Endothelial cell of umbilical vein (primary cell): ENCODE measurements around the gene PPP2R3B. TPM values are rescaled to one million over a fixed set of nuclear protein-coding genes. Genes with fewer than 3 reads are reported as not detected.

ENCODE experiments used
- BruUV-seq: library from RNA; stranded (reverse); fragments of 400-500 nt; replicated peaks from 2 replicates; lab custom pipeline; 2021; lab: Mats Ljungman, UMichigan
- CTCF ChIA-PET: fragments of 300-600, 350-600 bp; sonication (Branson Sonifier 250); formaldehyde crosslinking; loops from one replicate; lab custom pipeline; 2021; ENCODE audit warnings: antibody characterized with exemption, inconsistent platforms; lab: Charles Lee
- POLR2A ChIA-PET: fragments of 300-600, 350-600 bp; sonication (Branson Sonifier 250); formaldehyde crosslinking; loops from one replicate; lab custom pipeline; 2021; ENCODE audit warnings: antibody characterized with exemption, inconsistent platforms; lab: Charles Lee
- DNase-seq: peaks from one replicate; pipeline ENCODE4 v3.0.0-alpha.2; 2011; ENCODE audit warnings: low read depth, low spot score
- FAIRE-seq: peaks from 2 replicates; lab custom pipeline; 2011; peaks lifted over from hg19 to GRCh38; lab: Jason Lieb, UNC
- H2AFZ ChIP-seq: 2 replicates; pipeline ENCODE4 v1.6.0; 2012; ENCODE audit warnings: low read depth, low read length, control low read depth, inconsistent platforms
- H3K27ac ChIP-seq: 2 replicates; pipeline ENCODE4 v1.5.1; 2011; ENCODE audit warnings: low read depth, mild to moderate bottlenecking, control low read depth, low read length, moderate library complexity; ENCODE audit not compliant: insufficient read depth
- H3K27me3 ChIP-seq, 2 experiments: 2 replicates each; pipeline versions ENCODE4 v1.6.0 to v1.6.1; 2011; ENCODE audit warnings: low read length in 2 of 2, mixed read lengths in 1 of 2; ENCODE audit not compliant: control insufficient read depth in 2 of 2, insufficient read depth in 2 of 2
- H3K36me3 ChIP-seq, 2 experiments: 2 replicates in 1 of 2; 3 replicates in 1 of 2; pipeline ENCODE4 v1.5.1; 2011; ENCODE audit warnings: low read length in 2 of 2, mild to moderate bottlenecking in 1 of 2, moderate library complexity in 1 of 2; ENCODE audit not compliant: control insufficient read depth in 2 of 2, insufficient read depth in 2 of 2; ENCODE audit errors: extremely low read depth in 1 of 2
- H3K4me1 ChIP-seq: 3 replicates; pipeline ENCODE4 v1.5.1; 2011; ENCODE audit warnings: mild to moderate bottlenecking, low read length; ENCODE audit not compliant: control insufficient read depth, insufficient read depth; ENCODE audit errors: extremely low read depth
- H3K4me2 ChIP-seq: 2 replicates; pipeline ENCODE4 v1.6.1; 2011; ENCODE audit warnings: low read length, control low read depth, mixed read lengths; ENCODE audit not compliant: insufficient read depth
- H3K4me3 ChIP-seq, 3 experiments: fragments of 200-600 bp in 1 of 3; sonication (generic), shearing (Covaris generic) in 1 of 3; replicated peaks in 1 of 3; 2 replicates each; pipeline ENCODE4 v1.5.1; 2011 to 2016; ENCODE audit warnings: control low read depth in 3 of 3, low read length in 3 of 3, mild to moderate bottlenecking in 2 of 3, inconsistent platforms in 1 of 3, low read depth in 1 of 3, moderate library complexity in 1 of 3; ENCODE audit not compliant: insufficient read depth in 1 of 3
- H3K79me2 ChIP-seq: 2 replicates; pipeline ENCODE4 v1.6.0; 2012; ENCODE audit warnings: low read length, inconsistent platforms; ENCODE audit not compliant: control insufficient read depth, insufficient read depth
- H3K9ac ChIP-seq: replicated peaks from 2 replicates; pipeline ENCODE3; 2011; ENCODE audit warnings: low read length, control low read depth; ENCODE audit not compliant: insufficient read depth; ENCODE audit errors: extremely low read depth
- H3K9me1 ChIP-seq: replicated peaks from 3 replicates; pipeline ENCODE4 v1.6.0; 2011; ENCODE audit warnings: mild to moderate bottlenecking, low read length; ENCODE audit not compliant: control insufficient read depth, insufficient read depth; ENCODE audit errors: extremely low read depth
- H3K9me3 ChIP-seq: replicated peaks from 2 replicates; pipeline ENCODE4 v1.5.1; 2012; ENCODE audit warnings: low read length, inconsistent platforms; ENCODE audit not compliant: control insufficient read depth, insufficient read depth
- H4K20me1 ChIP-seq: replicated peaks from 2 replicates; pipeline ENCODE3; 2011; ENCODE audit warnings: mild to moderate bottlenecking, low read length; ENCODE audit not compliant: control insufficient read depth, insufficient read depth; ENCODE audit errors: extremely low read depth
- EZH2 ChIP-seq: IDR thresholded peaks from 2 replicates; pipeline ENCODE4 v1.6.1; 2012; ENCODE audit warnings: borderline replicate concordance, low read depth, mild to moderate bottlenecking, moderate library complexity, low read length, inconsistent platforms; ENCODE audit not compliant: severe bottlenecking
- FOS ChIP-seq: IDR thresholded peaks from 2 replicates; pipeline ENCODE4 v1.6.1; 2011; ENCODE audit warnings: mild to moderate bottlenecking, low read length, moderate library complexity, borderline replicate concordance; ENCODE audit not compliant: insufficient read depth
- GATA2 ChIP-seq: IDR thresholded peaks from 2 replicates; pipeline ENCODE4 v1.7.0; 2011; ENCODE audit warnings: low read depth, mild to moderate bottlenecking, moderate library complexity, mixed read lengths, low read length; ENCODE audit not compliant: insufficient read length, insufficient read depth
- JUN ChIP-seq: IDR thresholded peaks from 2 replicates; pipeline ENCODE4 v1.6.1; 2011; ENCODE audit warnings: borderline replicate concordance, low read depth; ENCODE audit not compliant: insufficient read length, insufficient read depth
- MYC ChIP-seq: IDR thresholded peaks from one replicate; pipeline ENCODE4 v1.6.1; 2011; ENCODE audit warnings: mild to moderate bottlenecking, low read depth, low read length
- POLR2A ChIP-seq: IDR thresholded peaks from 2 replicates; pipeline ENCODE4 v1.6.1; 2012; ENCODE audit warnings: low read depth, mild to moderate bottlenecking, control low read depth, low read length
- POLR2AphosphoS5 ChIP-seq: IDR thresholded peaks from 2 replicates; pipeline ENCODE4 v1.6.1; 2012; ENCODE audit warnings: low read depth, mild to moderate bottlenecking, control low read depth, low read length, moderate library complexity; ENCODE audit not compliant: insufficient read depth
- dilution Hi-C: fragments of 300-500 bp; cut with MboI; formaldehyde crosslinking; loops from one replicate; pipeline ENCODE4 v1.15.0; 2019; ENCODE audit warnings: low sequenced_read_pairs; ENCODE audit not compliant: extremely low pct_ligation_motif_present
- intact Hi-C: fragments of 100-400 bp; cut with micrococcal nuclease; formaldehyde crosslinking; loops from one replicate; pipeline ENCODE4 v1.10.0; 2022
- polyA plus RNA-seq, 4 experiments: library from polyadenylated mRNA; depleted of rRNA in 3 of 4; stranded (reverse) in 3 of 4; unstranded in 1 of 4; fragments of >200 nt; gene quantifications; 2 replicates each; pipeline versions ENCODE4 v1.2.1 to v1.2.3, GENCODE V29; 2011 to 2012; ENCODE audit warnings: missing spikeins in 1 of 4
- total RNA-seq: library from RNA; stranded (reverse); gene quantifications from 2 replicates; pipeline ENCODE4 v1.2.3, GENCODE V29; 2021
- TF ChIP-seq, protein P1 (sequence below): IDR thresholded peaks from 2 replicates; pipeline ENCODE4 v1.6.1; 2011; ENCODE audit not compliant: insufficient read depth, insufficient read length
- TF ChIP-seq, protein P2 (sequence below), 2 donors: IDR thresholded peaks; 1 replicate in 1 of 2; 2 replicates in 1 of 2; pipeline ENCODE4 v1.5.1; 2011; ENCODE audit warnings: low read length in 2 of 2, mild to moderate bottlenecking in 2 of 2, moderate library complexity in 2 of 2, control low read depth in 1 of 2, inconsistent platforms in 1 of 2, low read depth in 1 of 2; ENCODE audit not compliant: insufficient read depth in 1 of 2; ENCODE audit errors: extremely low read depth in 1 of 2

Gene PPP2R3B
- total and polyA plus RNA-seq, 2 donors (not counting 3 experiments of a cell fraction or from before 2014, with no cell fraction given), result 19.1 to 33.6 TPM

GRCh38 chrX:310621-311155 lies 76.0 kb downstream of the PPP2R3B start:
- Histone ChIP-seq H3K27ac (no peak overlapping the region), H3K79me2 (no peaks in the 10 kb centered on the region), H3K9me1 (no peaks in the 10 kb centered on the region), H4K20me1 (no peaks in the 10 kb centered on the region), H3K4me2 (no peak overlapping the region), H3K36me3 (peaks cover 13 to 32% of the 10 kb centered on the region in 2 experiments), H3K4me3 (no peak overlapping the region), H3K9ac (no peak overlapping the region), H3K27me3 (no peaks in the 10 kb centered on the region), H3K9me3 (no peaks in the 10 kb centered on the region), H3K4me1 (no peaks in the 10 kb centered on the region), H2AFZ (no peak overlapping the region)
- intact Hi-C loops, result no loop called here
- TF ChIP-seq GATA2 (no peak), JUN (no peak), FOS (no peak), POLR2AphosphoS5 (no peak), POLR2A (no peak), MYC (no peak), EZH2 (no peak)
- TF ChIP-seq, protein P1, sequence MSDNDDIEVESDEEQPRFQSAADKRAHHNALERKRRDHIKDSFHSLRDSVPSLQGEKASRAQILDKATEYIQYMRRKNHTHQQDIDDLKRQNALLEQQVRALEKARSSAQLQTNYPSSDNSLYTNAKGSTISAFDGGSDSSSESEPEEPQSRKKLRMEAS, result no peak
- TF ChIP-seq, protein P2, sequence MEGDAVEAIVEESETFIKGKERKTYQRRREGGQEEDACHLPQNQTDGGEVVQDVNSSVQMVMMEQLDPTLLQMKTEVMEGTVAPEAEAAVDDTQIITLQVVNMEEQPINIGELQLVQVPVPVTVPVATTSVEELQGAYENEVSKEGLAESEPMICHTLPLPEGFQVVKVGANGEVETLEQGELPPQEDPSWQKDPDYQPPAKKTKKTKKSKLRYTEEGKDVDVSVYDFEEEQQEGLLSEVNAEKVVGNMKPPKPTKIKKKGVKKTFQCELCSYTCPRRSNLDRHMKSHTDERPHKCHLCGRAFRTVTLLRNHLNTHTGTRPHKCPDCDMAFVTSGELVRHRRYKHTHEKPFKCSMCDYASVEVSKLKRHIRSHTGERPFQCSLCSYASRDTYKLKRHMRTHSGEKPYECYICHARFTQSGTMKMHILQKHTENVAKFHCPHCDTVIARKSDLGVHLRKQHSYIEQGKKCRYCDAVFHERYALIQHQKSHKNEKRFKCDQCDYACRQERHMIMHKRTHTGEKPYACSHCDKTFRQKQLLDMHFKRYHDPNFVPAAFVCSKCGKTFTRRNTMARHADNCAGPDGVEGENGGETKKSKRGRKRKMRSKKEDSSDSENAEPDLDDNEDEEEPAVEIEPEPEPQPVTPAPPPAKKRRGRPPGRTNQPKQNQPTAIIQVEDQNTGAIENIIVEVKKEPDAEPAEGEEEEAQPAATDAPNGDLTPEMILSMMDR (IDR thresholded peaks at IDR 0.05; ENCODE audit: extremely low read depth in 1 of 2, insufficient read depth in 1 of 2, low read depth in 1 of 2, low read length in 2 of 2), result no peak
- CTCF ChIA-PET, result no interaction called here
- DNase-seq, result no peak
- dilution Hi-C loops, result no loop called here
- FAIRE-seq, result no peak
- POLR2A ChIA-PET, result no interaction called here
- no TSS peak for BruUV-seq
